ENCODE measurements around the gene GPER1.
"Not testable (repeated sequence)": the region's sequence is repeated elsewhere in the genome, so short reads cannot be mapped to it uniquely, and the experiment has no call there.

Gene GPER1

DNA sequence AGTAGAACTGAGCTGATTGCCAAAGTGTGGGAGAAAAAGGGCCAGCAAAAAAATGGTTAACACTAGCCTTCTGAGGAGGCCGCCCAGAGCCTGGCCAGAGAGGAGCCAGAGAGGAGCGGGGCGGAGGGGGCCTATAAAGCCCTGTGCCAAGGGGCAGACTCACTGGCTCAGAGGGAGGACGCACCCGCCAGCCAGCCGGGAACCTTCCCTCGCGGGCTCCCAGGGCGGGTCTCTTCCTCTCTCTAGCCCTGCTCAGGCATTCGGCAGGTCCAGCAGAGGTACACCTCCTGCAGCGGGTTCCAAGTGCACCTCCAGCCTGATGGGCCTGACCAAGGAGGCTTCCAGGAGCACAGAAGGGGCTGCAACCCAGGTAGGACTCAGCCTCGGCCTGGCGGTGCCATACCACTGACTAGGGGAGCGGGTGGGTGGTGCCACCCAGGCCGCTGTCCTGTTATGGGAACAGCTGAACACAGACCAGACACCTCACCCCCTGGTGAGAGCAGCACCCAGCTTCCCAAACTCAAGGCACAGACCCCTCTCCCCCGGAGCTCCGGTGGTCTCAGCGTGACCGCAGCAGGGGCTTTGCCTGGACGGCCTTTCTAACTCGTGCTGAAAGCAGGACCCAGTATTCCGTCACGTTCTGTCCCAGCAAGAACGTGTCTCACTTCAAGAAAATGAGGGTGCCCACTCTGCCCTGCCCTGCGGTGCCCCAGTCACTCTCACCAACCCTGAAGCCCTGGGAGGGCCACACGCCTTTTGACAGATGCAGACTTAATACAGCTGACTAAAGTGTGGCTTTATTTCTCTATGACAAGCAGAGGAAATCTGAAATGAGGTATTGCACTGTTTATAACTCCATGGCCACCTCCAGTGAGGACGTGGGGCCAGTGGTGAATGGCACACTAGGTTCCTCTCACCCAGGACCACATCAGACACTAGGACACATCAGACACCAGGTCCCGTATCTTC is at the start of gene GPER1:
Gene GPER1, plus strand, starts transcription at position 162 of the 969 bp plus-strand sequence. CDS start 3,616 bp downstream, outside the sequence.
- H3K27me3 ChIP-seq (ENCODE audit: control insufficient read depth in 1 of 2, insufficient read depth in 2 of 2, low read length in 2 of 2), result no peaks in the 10 kb centered on the region
- H3K4me3 ChIP-seq (ENCODE audit: low read length in 2 of 2), result peak within 1 kb of the TSS; percentile 70 to 80
- H3K9ac ChIP-seq (ENCODE audit: low read length in 2 of 2), result peak within 1 kb of the TSS; percentile 49 to 74
- H3K27ac ChIP-seq (ENCODE audit: low read length), result peak within 1 kb of the TSS; percentile 76
- H3K36me3 ChIP-seq (ENCODE audit: control insufficient read depth in 2 of 2, insufficient read depth in 2 of 2, low read length in 2 of 2), result peaks cover 8 to 13% of the 10 kb centered on the region in 2 donors
- no peaks in the 10 kb centered on the region for H3K9me3 ChIP-seq (ENCODE audit: control insufficient read depth in 2 of 2, low read length in 2 of 2)
- peaks cover 23% of the 10 kb centered on the region for H3K4me1 ChIP-seq (ENCODE audit: control insufficient read depth, insufficient read depth, low read length)

DNA sequence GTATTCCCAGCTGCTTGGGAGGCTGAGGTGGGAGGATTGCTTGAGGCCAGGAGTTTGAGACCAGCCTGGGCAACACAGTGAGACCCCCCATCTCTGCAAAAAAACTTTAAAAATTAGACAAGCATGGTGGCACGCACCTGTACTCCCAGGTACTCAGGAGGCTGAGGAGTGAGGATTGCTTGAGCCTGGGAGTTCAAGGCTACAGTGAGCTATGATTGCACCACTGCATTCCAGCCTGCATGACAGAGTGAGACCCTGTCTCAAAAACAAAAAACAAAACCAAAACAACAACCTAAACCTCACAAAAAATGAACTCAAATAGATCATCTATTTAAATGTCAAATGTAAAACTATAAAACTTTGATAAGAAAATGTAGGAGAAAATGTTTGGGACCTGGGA is 47.7 kb upstream of the GPER1 start:
- not testable (repeated sequence) for H3K9ac ChIP-seq (ENCODE audit: low read length in 2 of 2); H3K27me3 ChIP-seq (ENCODE audit: control insufficient read depth in 1 of 2, insufficient read depth in 2 of 2, low read length in 2 of 2); H3K36me3 ChIP-seq (ENCODE audit: control insufficient read depth in 2 of 2, insufficient read depth in 2 of 2, low read length in 2 of 2); H3K9me3 ChIP-seq (ENCODE audit: control insufficient read depth in 2 of 2, low read length in 2 of 2); H3K27ac ChIP-seq (ENCODE audit: low read length); H3K4me3 ChIP-seq (ENCODE audit: low read length in 2 of 2)
- H3K4me1 ChIP-seq (ENCODE audit: control insufficient read depth, insufficient read depth, low read length), result peaks cover 32% of the 10 kb centered on the region

DNA sequence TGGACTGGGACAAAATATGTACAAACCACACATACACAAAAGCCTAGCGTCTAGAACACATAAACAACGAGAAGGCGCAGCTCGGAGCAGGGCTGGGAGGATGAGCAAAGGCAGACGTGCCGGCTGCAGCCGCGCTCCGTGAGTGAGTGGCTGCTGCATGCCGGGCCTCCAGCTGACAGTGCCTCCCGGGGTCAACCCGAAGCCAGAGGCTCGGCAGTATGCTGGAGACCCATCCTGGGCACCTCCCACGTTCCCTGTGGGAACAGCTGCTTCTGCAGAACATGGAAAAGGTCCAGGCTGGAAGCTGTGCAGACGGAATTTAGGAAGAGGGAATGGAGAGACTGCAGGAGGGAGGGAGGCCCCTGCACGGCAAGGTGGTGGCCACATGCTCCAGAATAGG is 47.1 kb upstream of the GPER1 start:
- Histone ChIP-seq H3K4me3 (ENCODE audit: low read length in 2 of 2) (peak overlapping the region; percentile 8 to 49), H3K36me3 (ENCODE audit: control insufficient read depth in 2 of 2, insufficient read depth in 2 of 2, low read length in 2 of 2) (no peaks in the 10 kb centered on the region), H3K9me3 (ENCODE audit: control insufficient read depth in 2 of 2, low read length in 2 of 2) (no peaks in the 10 kb centered on the region), H3K27me3 (ENCODE audit: control insufficient read depth in 1 of 2, insufficient read depth in 2 of 2, low read length in 2 of 2) (no peaks in the 10 kb centered on the region), H3K9ac (ENCODE audit: low read length in 2 of 2) (no peak overlapping the region), H3K4me1 (ENCODE audit: control insufficient read depth, insufficient read depth, low read length) (peaks cover 37% of the 10 kb centered on the region), H3K27ac (ENCODE audit: low read length) (no peak overlapping the region)

DNA sequence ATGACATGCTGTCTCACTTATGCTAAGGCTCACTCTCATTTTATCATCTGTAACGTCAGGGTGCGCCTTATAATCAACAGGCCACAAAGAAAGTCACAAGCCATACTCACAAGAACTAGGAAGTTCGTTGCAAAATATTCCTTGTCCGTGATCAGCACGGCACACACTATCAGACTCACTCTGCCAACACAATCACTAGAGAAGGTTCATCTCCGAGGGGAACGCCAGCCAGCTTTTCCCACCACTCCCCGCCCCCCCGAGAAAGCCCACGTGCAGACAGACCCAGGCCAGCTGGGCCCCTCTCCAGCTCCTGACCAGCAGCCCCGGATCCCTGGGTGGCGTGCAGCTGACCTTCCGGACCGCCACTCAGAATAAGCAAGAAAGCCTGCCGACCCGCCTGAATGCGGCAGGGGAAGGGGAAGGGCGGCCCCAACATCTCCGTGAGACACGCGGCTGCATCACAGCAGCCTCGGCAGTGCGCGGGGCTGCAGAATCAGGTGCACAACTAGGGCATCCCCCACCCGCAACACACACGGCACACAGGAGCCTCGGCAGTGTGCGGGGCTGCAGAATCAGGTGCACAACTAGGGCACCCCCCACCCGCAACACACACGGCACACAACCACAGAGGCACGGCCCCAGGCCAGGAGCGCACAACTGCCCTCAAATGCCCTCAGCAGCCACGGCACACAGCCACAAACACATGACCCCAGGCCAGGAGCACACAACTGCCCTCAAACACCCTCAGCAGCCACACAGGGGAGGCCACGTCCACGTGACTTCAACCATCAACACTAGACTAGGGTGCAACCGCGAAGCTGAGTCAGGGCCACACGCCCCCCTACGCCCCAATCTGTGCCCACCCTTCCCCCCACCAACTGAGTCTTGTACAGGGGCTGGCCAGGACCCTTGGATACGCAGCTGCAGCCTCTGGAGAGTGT is 46.1 kb upstream of the GPER1 start:
- no peaks in the 10 kb centered on the region for H3K27me3 ChIP-seq (ENCODE audit: control insufficient read depth in 1 of 2, insufficient read depth in 2 of 2, low read length in 2 of 2)
- peak overlapping the region; percentile 31 for H3K27ac ChIP-seq (ENCODE audit: low read length)
- no peak overlapping the region for H3K4me3 ChIP-seq (ENCODE audit: low read length in 2 of 2)
- peaks cover 37% of the 10 kb centered on the region for H3K4me1 ChIP-seq (ENCODE audit: control insufficient read depth, insufficient read depth, low read length)
- H3K9ac ChIP-seq (ENCODE audit: low read length in 2 of 2), result no peak overlapping the region
- H3K9me3 ChIP-seq (ENCODE audit: control insufficient read depth in 2 of 2, low read length in 2 of 2), result no peaks in the 10 kb centered on the region
- no peaks in the 10 kb centered on the region for H3K36me3 ChIP-seq (ENCODE audit: control insufficient read depth in 2 of 2, insufficient read depth in 2 of 2, low read length in 2 of 2)

DNA sequence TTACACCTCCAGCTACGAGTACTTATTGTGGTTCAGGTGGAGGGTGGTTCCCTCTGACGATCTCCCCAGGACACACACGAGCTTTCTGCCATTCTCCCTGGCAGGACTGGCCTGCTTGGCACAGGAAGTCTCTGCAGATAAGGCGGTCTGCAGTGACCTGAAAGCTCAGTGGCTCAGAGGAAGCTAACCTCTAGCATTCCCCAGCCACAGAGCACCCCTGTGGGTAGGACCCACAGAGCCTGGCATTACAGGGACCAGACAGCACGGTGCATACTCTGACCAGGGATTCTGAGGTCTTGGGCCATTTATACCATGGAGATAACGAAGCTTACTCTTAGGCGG is 45.5 kb upstream of the GPER1 start:
- Histone ChIP-seq H3K9me3 (ENCODE audit: control insufficient read depth in 2 of 2, low read length in 2 of 2) (no peaks in the 10 kb centered on the region), H3K27me3 (ENCODE audit: control insufficient read depth in 1 of 2, insufficient read depth in 2 of 2, low read length in 2 of 2) (no peaks in the 10 kb centered on the region), H3K4me3 (ENCODE audit: low read length in 2 of 2) (no peak overlapping the region), H3K9ac (ENCODE audit: low read length in 2 of 2) (no peak overlapping the region), H3K4me1 (ENCODE audit: control insufficient read depth, insufficient read depth, low read length) (peaks cover 37% of the 10 kb centered on the region), H3K36me3 (ENCODE audit: control insufficient read depth in 2 of 2, insufficient read depth in 2 of 2, low read length in 2 of 2) (no peaks in the 10 kb centered on the region), H3K27ac (ENCODE audit: low read length) (peak overlapping the region; percentile 31)

DNA sequence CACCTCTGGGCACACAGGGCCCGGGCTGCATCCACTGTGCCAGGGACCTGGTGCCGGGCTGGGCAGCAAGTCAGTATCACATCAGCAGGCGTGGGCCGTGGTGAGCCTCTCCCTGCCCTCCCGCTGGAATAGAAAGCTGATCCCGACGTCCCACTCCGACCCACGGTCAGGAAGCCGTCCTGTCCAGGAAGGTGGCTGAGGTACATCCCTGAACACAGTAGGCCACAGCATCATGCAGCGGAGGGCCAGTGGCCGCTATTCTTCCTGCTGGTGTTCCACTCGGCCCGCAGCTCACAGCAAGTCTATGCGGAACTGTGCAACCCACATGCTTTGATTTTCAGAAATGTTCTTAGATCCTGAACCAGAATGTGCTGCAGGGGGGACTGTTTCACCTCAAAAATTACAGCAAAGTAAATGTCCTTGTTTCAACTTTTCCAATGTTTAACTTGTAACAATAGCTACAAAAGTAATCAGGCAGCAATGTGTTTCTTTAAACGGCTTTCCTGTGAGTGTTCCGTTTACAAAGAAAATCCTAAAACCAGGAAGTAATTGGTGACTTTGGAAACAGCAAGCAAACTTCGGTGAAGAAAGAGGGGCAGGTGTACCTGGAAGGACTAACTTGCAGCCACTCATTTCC is 44.2 kb upstream of the GPER1 start:
- H3K4me3 ChIP-seq (ENCODE audit: low read length in 2 of 2), result peak overlapping the region; percentile 66 to 72
- H3K36me3 ChIP-seq (ENCODE audit: control insufficient read depth in 2 of 2, insufficient read depth in 2 of 2, low read length in 2 of 2), result no peaks in the 10 kb centered on the region
- H3K9ac ChIP-seq (ENCODE audit: low read length in 2 of 2), result peak overlapping the region; percentile 65 to 72
- H3K4me1 ChIP-seq (ENCODE audit: control insufficient read depth, insufficient read depth, low read length), result peaks cover 38% of the 10 kb centered on the region
- no peaks in the 10 kb centered on the region for H3K9me3 ChIP-seq (ENCODE audit: control insufficient read depth in 2 of 2, low read length in 2 of 2)
- peak overlapping the region; percentile 89 for H3K27ac ChIP-seq (ENCODE audit: low read length)
- H3K27me3 ChIP-seq (ENCODE audit: control insufficient read depth in 1 of 2, insufficient read depth in 2 of 2, low read length in 2 of 2), result no peaks in the 10 kb centered on the region

DNA sequence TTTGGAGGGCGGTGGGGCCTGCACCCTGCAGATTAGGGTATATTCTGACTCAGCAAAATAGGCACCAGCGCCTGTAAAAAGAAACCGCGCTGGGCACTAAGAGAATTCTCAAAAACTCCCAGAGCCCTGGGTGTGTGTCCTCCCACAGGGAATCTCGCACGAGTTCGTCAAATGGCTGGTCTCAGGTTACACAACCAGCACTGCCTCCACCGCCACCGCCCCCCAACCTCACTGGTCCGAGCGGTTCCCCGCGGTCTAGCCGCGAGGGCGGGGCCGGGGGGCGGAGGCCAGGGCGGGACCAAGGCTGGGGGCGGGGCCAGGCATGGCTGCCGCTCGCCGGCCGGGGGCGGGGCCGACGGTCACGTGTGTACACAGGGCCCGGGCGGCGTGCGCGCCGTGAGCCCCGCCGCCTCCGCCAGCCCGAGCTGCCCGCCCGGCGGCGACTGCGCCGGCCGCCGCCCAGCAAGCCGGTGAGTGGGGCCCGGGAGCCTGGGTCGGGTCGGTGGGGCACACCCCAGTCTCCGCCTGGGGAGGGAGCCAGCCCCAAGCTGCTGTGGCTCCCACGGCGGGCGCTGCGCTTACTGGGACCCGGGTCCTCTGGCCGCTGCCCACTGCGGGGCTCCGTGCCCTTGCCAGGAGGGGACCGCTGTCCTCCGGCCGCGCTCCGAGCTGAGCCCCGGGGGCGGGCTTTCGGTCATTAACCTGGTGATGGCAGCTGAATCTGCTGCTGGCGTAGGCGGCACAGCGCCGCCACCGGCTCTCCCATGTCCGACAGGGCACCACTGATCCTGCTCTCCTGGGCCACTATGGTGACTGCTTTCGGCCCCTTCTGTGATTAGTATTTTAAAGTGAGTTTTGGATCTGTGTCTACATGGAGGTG is 43.5 kb upstream of the GPER1 start, which contains the start of gene GPR146:
Gene GPR146, plus strand, starts transcription at position 358 of the 880 bp plus-strand sequence. CDS start 12,970 bp downstream, outside the sequence.
- Histone ChIP-seq H3K36me3 (ENCODE audit: control insufficient read depth in 2 of 2, insufficient read depth in 2 of 2, low read length in 2 of 2) (no peaks in the 10 kb centered on the region), H3K27me3 (ENCODE audit: control insufficient read depth in 1 of 2, insufficient read depth in 2 of 2, low read length in 2 of 2) (no peaks in the 10 kb centered on the region), H3K4me1 (ENCODE audit: control insufficient read depth, insufficient read depth, low read length) (peaks cover 42% of the 10 kb centered on the region), H3K9ac (ENCODE audit: low read length in 2 of 2) (peak within 1 kb of the TSS; percentile 68 to 74), H3K4me3 (ENCODE audit: low read length in 2 of 2) (peak within 1 kb of the TSS; percentile 69 to 80), H3K9me3 (ENCODE audit: control insufficient read depth in 2 of 2, low read length in 2 of 2) (no peaks in the 10 kb centered on the region), H3K27ac (ENCODE audit: low read length) (peak within 1 kb of the TSS; percentile 89)

DNA sequence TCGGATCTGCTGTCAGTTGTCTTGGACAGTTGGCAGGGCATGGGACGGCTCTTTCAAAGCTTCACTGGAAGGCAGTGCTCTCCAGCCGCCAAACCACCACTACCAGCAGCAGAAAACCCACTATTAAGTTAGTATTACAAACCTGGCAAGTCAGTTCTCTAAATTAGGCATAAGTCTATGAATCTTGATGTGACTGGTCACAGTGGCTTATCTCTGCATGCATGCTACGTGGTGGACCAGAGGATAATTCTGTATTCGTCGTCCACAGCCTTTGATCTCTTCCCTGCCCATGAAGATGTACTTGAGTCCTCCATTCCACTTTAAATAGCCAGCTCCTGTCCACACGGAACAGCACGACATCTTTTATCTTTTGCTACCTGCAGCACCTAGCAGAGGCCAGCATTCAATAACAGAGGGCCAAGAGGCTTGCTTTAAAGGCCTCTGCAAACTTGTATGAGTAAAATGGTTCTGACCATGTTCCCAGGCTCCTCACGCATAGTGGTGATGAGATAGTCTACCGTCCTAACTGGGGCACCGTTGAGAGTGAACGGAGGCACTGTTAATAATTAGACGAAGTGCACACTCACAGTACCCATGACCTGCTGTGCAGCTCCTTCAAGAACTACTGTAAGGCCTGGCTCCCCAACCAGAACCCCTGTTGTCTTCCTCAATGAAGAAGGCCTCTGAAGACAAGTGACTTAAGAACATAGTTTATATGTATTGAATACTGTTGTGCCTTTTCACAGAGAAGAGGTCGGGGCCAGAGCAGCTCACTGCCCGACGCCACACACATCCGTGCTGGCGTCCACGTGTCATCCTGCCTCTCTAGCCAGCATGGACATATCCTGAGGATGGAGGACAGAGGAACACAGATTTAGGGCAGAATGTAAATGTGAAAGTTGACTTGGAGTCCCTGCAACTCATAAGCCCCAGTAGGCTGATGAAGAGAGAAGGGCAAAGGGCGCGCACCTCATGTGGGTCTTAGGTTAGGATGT is 42.5 kb upstream of the GPER1 start:
- H3K4me3 ChIP-seq (ENCODE audit: low read length in 2 of 2), result peak overlapping the region; percentile 69 to 80
- H3K9ac ChIP-seq (ENCODE audit: low read length in 2 of 2), result peak overlapping the region; percentile 68 to 74
- peak overlapping the region; percentile 80 for H3K27ac ChIP-seq (ENCODE audit: low read length)
- no peaks in the 10 kb centered on the region for H3K36me3 ChIP-seq (ENCODE audit: control insufficient read depth in 2 of 2, insufficient read depth in 2 of 2, low read length in 2 of 2)
- H3K4me1 ChIP-seq (ENCODE audit: control insufficient read depth, insufficient read depth, low read length), result peaks cover 44% of the 10 kb centered on the region
- no peaks in the 10 kb centered on the region for H3K27me3 ChIP-seq (ENCODE audit: control insufficient read depth in 1 of 2, insufficient read depth in 2 of 2, low read length in 2 of 2)
- H3K9me3 ChIP-seq (ENCODE audit: control insufficient read depth in 2 of 2, low read length in 2 of 2), result no peaks in the 10 kb centered on the region
